Measurements from ENCODE around the gene FIGN. TPM values are rescaled to one million over a fixed set of nuclear protein-coding genes. Genes with fewer than 3 reads are reported as not detected.
A peak's percentile ranks its signal among the peaks of the same experiment; 100 is the strongest.

FIGN gene
- total and polyA plus RNA-seq, 2 of the 13 experiments (the other 11 are each of a cell fraction or from before 2014, with no cell fraction given): 6.6 to 6.7 TPM

DNA sequence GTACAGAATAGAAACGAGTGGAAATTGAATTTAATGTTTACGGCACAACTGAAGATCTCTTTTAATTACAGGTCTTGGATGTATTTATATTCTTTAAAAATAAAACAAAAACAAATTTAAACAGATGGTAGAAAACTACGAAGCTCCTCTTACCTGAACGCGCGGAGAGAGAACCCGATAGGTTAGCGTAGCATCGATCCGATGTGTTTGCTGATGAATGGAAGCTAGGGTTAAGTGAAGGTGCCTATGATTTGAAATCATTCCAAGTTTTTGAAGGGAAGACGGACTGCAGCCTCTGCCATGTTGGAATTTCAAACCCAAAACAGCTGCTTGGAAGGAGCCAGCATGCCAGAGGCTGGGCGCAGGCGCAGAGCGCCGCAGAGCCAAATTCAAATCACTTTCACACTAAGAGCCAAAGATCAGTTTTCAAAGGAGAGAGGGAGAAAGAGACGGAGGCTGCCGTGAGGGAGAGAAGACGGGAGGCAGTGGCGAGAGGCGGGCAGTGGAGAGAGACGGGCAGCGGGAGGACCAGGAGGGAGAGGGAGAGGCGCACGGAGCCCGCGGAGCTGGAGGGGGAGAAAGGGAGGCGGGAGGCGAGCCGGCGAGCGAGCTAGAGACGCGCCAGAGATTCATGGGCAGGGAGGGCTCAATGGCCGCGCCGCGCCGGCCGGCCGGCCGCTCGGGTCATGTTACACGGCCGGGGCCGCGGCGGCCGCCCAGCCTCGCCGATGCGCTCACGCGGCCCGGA lies at the start of gene FIGN (continued):
- TF ChIP-seq KDM4B (CRISPR knock-in tag; IDR thresholded peaks at IDR 0.05): no peak
- no peak for TF ChIP-seq ARID3A (IDR thresholded peaks at IDR 0.05; ENCODE audit: low read depth, low read length)
- peak; percentile 75; the same call in 1 of the 2 replicates for TF ChIP-seq HDAC6 (IDR thresholded peaks at IDR 0.05; ENCODE audit: low read depth, low read length)
- peak; percentile 38; the same call in 1 of the 2 replicates for TF ChIP-seq NFRKB (IDR thresholded peaks at IDR 0.05)
- TF ChIP-seq TOPORS (CRISPR knock-in tag; IDR thresholded peaks at IDR 0.05): peak; percentile 38; the same call in 1 of the 2 replicates
- no peak for TF ChIP-seq TBL1XR1 (IDR thresholded peaks at IDR 0.05; ENCODE audit: borderline replicate concordance, low read length, partially characterized antibody)
- TF ChIP-seq ZNF644 (CRISPR knock-in tag; IDR thresholded peaks at IDR 0.05; ENCODE audit: low read depth): peak; percentile 95
- TF ChIP-seq ZSCAN9 (CRISPR knock-in tag; IDR thresholded peaks at IDR 0.05; ENCODE audit: borderline replicate concordance): 0 out of 2 replicates have a peak, but pooled peaks have one; percentile 48
- TF ChIP-seq ZNF558 (CRISPR knock-in tag; IDR thresholded peaks at IDR 0.05; ENCODE audit: borderline replicate concordance): no peak
- TF ChIP-seq WIZ (CRISPR knock-in tag; IDR thresholded peaks at IDR 0.05): no peak
- no peak for TF ChIP-seq ZNF839 (CRISPR knock-in tag; IDR thresholded peaks at IDR 0.05; ENCODE audit: borderline replicate concordance)
- TF ChIP-seq HOXA3 (CRISPR knock-in tag; IDR thresholded peaks at IDR 0.05): 0 out of 2 replicates have a peak, but pooled peaks have one; percentile 40
- no peak for TF ChIP-seq HMG20B (CRISPR knock-in tag; conservative IDR thresholded peaks at IDR 0.05)
- peak; percentile 22; the same call in 1 of the 2 replicates for TF ChIP-seq PAX8 (CRISPR knock-in tag; IDR thresholded peaks at IDR 0.05; ENCODE audit: borderline replicate concordance)
- peak; percentile 74; the same call in 1 of the 2 replicates for TF ChIP-seq ZNF772 (CRISPR knock-in tag; IDR thresholded peaks at IDR 0.05)
- TF ChIP-seq TBX3 (IDR thresholded peaks at IDR 0.05; ENCODE audit: borderline replicate concordance): peak; percentile 52; the same call in 1 of the 2 replicates
- TF ChIP-seq ETV6 (CRISPR knock-in tag; conservative IDR thresholded peaks at IDR 0.05): peak; percentile 72; the same call in 1 of the 2 replicates
- no peak; the same call in 1 of the 2 replicates for TF ChIP-seq DZIP1 (CRISPR knock-in tag; IDR thresholded peaks at IDR 0.05)
- TF ChIP-seq CBX2 (IDR thresholded peaks at IDR 0.05; ENCODE audit: low read depth, low read length): no peak
- TF ChIP-seq CBX2 (CRISPR knock-in tag; IDR thresholded peaks at IDR 0.05; ENCODE audit: low read depth): peak; percentile 51; the same call in 1 of the 2 replicates
- peak; percentile 91 for TF ChIP-seq TEAD3 (CRISPR knock-in tag; optimal IDR thresholded peaks at IDR 0.05; ENCODE audit: borderline replicate concordance)
- no peak for TF ChIP-seq ZKSCAN8 (CRISPR knock-in tag; IDR thresholded peaks at IDR 0.05; ENCODE audit: borderline replicate concordance)
- TF ChIP-seq, protein P1, sequence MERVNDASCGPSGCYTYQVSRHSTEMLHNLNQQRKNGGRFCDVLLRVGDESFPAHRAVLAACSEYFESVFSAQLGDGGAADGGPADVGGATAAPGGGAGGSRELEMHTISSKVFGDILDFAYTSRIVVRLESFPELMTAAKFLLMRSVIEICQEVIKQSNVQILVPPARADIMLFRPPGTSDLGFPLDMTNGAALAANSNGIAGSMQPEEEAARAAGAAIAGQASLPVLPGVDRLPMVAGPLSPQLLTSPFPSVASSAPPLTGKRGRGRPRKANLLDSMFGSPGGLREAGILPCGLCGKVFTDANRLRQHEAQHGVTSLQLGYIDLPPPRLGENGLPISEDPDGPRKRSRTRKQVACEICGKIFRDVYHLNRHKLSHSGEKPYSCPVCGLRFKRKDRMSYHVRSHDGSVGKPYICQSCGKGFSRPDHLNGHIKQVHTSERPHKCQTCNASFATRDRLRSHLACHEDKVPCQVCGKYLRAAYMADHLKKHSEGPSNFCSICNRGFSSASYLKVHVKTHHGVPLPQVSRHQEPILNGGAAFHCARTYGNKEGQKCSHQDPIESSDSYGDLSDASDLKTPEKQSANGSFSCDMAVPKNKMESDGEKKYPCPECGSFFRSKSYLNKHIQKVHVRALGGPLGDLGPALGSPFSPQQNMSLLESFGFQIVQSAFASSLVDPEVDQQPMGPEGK (CRISPR knock-in tag; IDR thresholded peaks at IDR 0.05): no peak
- no peak for TF ChIP-seq NONO (IDR thresholded peaks at IDR 0.05)
- peak; percentile 88 for TF ChIP-seq NONO (CRISPR knock-in tag; conservative IDR thresholded peaks at IDR 0.05)
- TF ChIP-seq ESRRA (CRISPR knock-in tag; IDR thresholded peaks at IDR 0.05; ENCODE audit: low read depth): peak; percentile 79

All from HepG2 (cell line).